Subcutaneous preadipocyte (primary cell): ENCODE results near the gene PCDHGB6. TPM values are rescaled to one million over a fixed set of nuclear protein-coding genes. Genes with fewer than 3 reads are reported as not detected.

Experiments used
- total RNA-seq: library from RNA; depleted of rRNA; stranded (reverse); fragments of >200 nt; gene quantifications from 2 replicates; pipeline ENCODE4 v1.2.3, GENCODE V29; 2012

The PCDHGB6 gene
- total RNA-seq, result 2.5 and 2.6 TPM in 2 replicates

GRCh38 chr5:141407790-141408505 is at the start of gene PCDHGB6:
Gene PCDHGB6, plus strand, starts transcription at chr5:141408021. Its CDS starts 182 bp downstream, at chr5:141408203.

GRCh38 chr5:141359790-141360426 is 47.9 kb upstream of the PCDHGB6 start, which contains the start of gene PCDHGB2:
Gene PCDHGB2, plus strand, starts transcription at chr5:141359994. Its CDS starts 142 bp downstream, at chr5:141360136.

GRCh38 chr5:141363952-141364660 is 43.7 kb upstream of the PCDHGB6 start, which contains the start of gene PCDHGA5:
Gene PCDHGA5, plus strand, starts transcription at chr5:141364162. Its CDS starts 169 bp downstream, at chr5:141364331.

GRCh38 chr5:141369994-141370848 is 37.6 kb upstream of the PCDHGB6 start, which contains the start of gene PCDHGB3:
Gene PCDHGB3, plus strand, starts transcription at chr5:141370242. Its CDS starts 153 bp downstream, at chr5:141370395.

GRCh38 chr5:141373673-141374317 is 34.0 kb upstream of the PCDHGB6 start, which contains the start of gene PCDHGA6:
Gene PCDHGA6, plus strand, starts transcription at chr5:141373891. Its CDS starts 193 bp downstream, at chr5:141374084.

GRCh38 chr5:141382469-141383294 is 25.1 kb upstream of the PCDHGB6 start, which contains the start of gene PCDHGA7:
Gene PCDHGA7, plus strand, starts transcription at chr5:141382742. Its CDS starts 158 bp downstream, at chr5:141382900.

GRCh38 chr5:141387557-141388311 is 20.1 kb upstream of the PCDHGB6 start, which contains the start of gene PCDHGB4:
Gene PCDHGB4, plus strand, starts transcription at chr5:141387698. Its CDS starts 187 bp downstream, at chr5:141387885.

GRCh38 chr5:141392429-141393198 is 15.2 kb upstream of the PCDHGB6 start, which contains the start of gene PCDHGA8:
Gene PCDHGA8, plus strand, starts transcription at chr5:141392633. Its CDS starts 181 bp downstream, at chr5:141392814.

GRCh38 chr5:141397756-141398551 is 9.9 kb upstream of the PCDHGB6 start, which contains the start of gene PCDHGB5:
Gene PCDHGB5, plus strand, starts transcription at chr5:141397947. Its CDS starts 181 bp downstream, at chr5:141398128.

GRCh38 chr5:141402553-141403243 is 5.1 kb upstream of the PCDHGB6 start, which contains the start of gene PCDHGA9:
Gene PCDHGA9, plus strand, starts transcription at chr5:141402778. Its CDS starts 175 bp downstream, at chr5:141402953.

GRCh38 chr5:141412854-141413539 is 5.2 kb downstream of the PCDHGB6 start, which contains the start of gene PCDHGA10:
Gene PCDHGA10, plus strand, starts transcription at chr5:141412987. Its CDS starts 189 bp downstream, at chr5:141413176.

GRCh38 chr5:141417494-141418172 is 9.8 kb downstream of the PCDHGB6 start, which contains the start of gene PCDHGB7:
Gene PCDHGB7, plus strand, starts transcription at chr5:141417677. Its CDS starts 183 bp downstream, at chr5:141417860.

GRCh38 chr5:141420855-141421488 is 13.2 kb downstream of the PCDHGB6 start, which contains the start of gene PCDHGA11:
Gene PCDHGA11, plus strand, starts transcription at chr5:141421051. Its CDS starts 177 bp downstream, at chr5:141421228.

GRCh38 chr5:141430332-141431113 is 22.7 kb downstream of the PCDHGB6 start, which contains the start of gene PCDHGA12:
Gene PCDHGA12, plus strand, starts transcription at chr5:141430507. Its CDS starts 253 bp downstream, at chr5:141430760.

